SIG-M5 treated with dmso at 0.1 percent for 504 hours (cell line): ENCODE data around the gene KIF13A.
"Not testable (repeated sequence)": the region's sequence is repeated elsewhere in the genome, so short reads cannot be mapped to it uniquely, and the experiment has no call there.

ENCODE experiments used
- DNase-seq: peaks from one replicate; lab custom pipeline; 2025; ENCODE audit not compliant: unreplicated experiment; lab: John Stamatoyannopoulos, UW

KIF13A gene

GRCh38 chr6:17851720-17852161 lies 135.7 kb downstream of the KIF13A start:
- no peak for DNase-seq

- DNase-seq, result no peak
Observed at GRCh38 chr6:17851001-17851719, 136.3 kb downstream of the KIF13A start.

- no peak for DNase-seq
Observed at GRCh38 chr6:17850281-17850680, 137.2 kb downstream of the KIF13A start.

- no peak for DNase-seq
Observed at GRCh38 chr6:17847203-17847760, 140.2 kb downstream of the KIF13A start.

DNA sequence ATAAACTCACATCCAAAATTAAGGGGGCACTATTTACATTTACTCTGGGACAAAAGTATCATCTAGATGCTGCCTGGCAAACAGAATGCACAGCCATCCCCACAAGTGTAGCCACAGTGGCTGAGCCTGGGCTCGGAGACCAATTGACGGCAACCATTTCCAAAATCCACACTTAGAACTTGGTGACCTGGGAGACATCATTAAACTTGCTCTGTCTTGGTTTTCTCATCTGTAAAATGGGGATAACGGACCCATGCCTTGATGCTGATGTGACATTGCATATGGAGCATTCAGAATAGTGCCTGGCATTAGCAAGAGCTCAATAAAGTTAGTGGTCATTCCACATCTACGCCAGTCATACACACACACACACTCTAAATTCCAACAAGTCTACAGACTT lies 140.7 kb downstream of the KIF13A start:
- DNase-seq, result no peak

- no peak for DNase-seq
Observed at GRCh38 chr6:17845598-17845997, 141.8 kb downstream of the KIF13A start.

DNA sequence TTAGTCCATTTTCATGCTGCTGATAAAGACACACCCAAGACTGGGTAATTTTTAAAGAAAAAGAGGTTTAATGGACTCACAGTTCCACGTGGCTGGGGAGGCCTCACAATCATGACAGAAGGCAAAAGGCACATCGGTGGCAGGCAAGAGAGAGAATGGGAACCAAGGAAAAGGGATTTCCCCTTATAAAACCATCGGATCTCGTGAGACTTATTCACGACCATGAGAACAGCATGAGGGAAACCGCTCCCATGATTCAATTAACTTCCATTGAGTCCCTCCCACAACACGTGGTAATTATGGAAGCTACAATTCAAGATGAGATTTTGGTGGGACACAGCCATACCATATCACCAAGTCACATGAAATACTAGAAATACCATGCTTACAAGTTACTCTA lies 142.5 kb downstream of the KIF13A start:
- not testable (repeated sequence) for DNase-seq

DNA sequence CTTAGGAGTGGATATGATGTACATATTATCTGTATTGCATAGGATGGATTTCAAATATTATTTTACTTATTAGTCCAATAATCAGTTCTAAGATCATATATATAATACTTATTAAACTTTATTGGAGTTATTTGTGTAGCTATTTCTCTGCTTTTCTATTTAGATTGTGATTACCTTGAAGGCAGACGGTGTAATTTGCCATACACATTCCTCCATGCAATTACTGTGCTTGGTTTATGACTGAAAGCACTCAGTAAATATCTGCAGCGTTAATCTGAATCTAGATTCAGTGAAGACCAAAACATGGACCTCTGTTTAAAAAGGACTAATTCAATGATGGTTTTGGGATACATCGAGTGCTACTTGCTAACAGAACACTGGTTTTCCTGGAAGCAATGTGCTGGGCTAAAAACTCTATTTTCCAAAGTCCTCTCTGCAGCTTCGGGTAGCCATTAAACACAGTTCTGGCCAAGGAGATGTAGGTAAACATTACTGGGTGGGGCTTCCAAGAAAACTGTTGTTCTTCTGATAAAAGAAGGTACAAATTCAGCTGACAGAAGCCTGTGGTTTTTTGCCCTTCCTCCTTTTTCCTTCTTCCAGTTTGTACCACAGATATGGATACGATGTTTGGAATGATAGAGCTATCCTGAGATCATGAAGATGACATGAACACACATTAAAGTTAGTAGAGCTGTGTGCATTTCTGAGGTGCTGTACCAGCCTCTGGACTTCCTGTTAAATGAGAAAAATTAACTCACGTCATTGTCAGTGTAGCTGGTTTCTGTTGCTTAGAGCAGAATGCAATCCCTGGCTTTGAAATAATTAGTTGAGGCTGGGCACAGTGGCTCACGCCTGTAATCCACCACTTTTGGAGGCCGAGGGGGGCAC lies 144.3 kb downstream of the KIF13A start:
- DNase-seq, result no peak

DNA sequence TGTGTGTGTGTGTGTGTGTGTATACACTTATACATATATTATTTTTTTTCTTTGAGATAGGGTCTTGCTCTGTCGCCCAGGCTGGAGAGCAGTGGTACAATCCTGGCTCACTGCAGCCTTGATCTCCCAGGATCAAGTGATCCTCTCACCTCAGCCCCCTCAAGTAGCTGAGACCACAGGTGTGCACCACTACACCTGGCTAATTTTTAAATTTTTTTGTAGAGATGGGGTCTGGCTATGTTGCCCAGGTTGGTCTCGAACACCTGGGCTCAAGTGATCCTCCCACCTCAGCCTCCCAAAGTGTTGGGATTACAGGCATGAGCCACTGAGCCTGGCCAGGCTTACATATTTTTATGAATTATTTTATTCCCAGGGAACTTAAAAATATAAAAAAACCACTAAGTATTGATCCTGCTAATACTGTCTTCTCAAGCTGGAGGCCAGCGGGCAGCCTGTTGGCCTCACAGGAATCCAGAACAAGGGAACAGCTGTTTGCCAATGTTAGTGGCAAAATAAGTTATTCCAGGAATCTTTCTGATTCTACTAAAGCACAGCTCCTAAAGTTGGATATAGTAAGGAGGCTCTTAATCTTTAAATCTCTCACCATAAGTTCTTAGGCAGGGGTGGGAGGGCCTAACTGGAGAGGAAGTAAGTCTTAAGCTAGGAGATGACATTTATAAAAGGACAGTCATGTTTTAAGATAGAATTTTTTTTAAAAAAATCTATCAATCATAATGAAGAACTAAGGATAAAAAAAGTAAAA lies 145.2 kb downstream of the KIF13A start:
- DNase-seq, result no peak

- DNase-seq, result no peak
Observed at GRCh38 chr6:17839513-17840223, 147.8 kb downstream of the KIF13A start.

DNA sequence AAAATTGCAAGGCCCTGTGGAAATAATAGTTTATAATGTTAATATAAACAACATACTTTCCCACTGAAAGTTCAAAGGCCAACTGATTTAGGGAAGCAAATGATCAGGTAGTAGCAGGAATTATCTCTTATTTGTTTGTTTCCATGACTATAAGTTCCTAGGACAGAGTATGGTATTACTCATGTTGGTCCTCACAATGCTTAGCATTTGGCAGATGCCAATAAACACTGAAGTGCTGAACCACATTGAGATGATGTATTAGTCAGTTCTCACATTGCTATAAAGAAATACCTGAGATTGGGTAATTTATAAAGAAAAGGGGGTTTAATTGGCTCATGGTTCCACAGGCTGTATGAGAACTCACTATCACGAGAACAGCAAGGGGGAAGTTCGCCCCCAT lies 151.1 kb downstream of the KIF13A start:
- no peak for DNase-seq

- DNase-seq, result no peak
Observed at GRCh38 chr6:17835784-17836183, 151.7 kb downstream of the KIF13A start.

GRCh38 chr6:17831135-17831534 lies 156.3 kb downstream of the KIF13A start:
- DNase-seq, result no peak

DNA sequence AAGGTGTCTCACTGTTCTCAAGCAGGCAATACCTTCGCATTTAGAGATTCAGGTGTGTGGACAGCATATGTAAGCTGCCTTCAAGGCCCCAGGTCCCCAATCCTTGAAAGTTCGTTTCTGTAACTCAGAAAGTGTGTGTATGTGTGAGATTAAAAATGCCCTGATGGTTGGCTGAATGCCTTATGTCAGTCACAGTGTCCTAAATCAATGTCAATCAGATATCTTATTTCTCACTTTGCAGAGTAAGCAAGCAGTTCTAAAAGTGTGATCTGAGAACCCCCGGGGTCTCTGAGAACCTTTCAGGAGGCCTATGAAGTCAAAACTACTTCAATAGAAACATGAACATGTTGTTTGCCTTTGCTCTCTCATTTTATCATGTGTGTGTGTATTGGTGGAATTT lies 157.5 kb downstream of the KIF13A start:
- no peak for DNase-seq

DNA sequence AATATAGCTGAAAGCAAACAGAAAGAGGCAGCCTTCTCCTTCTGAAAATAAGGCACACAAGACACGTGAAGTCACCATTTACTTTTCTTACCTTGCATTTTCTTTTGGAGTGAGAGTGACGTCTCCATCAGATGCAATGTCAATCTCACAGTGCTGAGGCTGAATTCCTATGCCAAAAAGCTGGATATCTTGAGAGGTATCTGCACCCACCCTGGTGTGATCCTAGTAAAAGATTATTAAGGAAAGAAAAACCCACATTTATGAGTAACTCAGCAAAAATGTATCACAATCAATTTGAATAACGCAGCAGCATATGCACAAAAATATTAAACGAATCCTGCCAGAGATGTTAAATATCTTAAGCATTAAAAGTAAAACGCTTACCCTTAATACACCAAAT lies 159.3 kb downstream of the KIF13A start:
- DNase-seq, result no peak

DNA sequence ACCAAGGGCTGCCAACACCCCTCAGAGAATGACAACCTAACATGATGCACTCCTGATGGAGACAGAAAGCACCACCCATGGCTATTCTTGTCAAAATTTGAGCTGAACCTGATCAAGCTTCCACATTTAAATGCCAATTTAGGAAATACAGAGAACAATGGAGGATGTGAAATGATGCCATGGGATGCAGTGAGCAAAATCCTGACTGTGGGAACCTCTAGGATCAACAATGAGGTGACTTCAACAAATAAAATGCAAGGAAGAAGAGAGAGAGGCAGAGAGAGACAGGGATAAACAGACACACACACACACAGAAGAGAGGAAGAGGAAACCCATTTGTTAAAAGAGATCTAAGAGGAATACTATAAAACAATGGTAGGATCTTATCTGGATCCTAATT lies 161.1 kb downstream of the KIF13A start:
- DNase-seq, result no peak

DNA sequence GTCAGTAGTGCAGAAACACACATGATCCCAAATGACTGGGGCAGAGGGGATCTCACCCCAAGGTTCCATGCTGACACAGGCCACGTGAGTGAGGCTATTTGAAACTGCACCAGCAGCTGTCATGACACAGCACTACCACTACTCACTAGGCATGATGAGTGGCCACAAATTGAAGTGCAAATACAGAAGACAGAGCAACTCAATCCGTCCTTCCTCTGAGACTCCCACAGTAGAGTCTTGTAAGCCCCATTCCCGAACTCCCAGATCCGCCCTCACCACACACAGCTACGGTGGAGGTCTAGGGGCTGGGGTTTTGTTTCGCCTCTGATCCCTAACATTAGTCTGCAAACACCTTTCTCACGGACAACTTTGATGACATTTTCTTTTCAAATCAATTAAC lies 167.4 kb downstream of the KIF13A start:
- DNase-seq, result peak; percentile 6

DNA sequence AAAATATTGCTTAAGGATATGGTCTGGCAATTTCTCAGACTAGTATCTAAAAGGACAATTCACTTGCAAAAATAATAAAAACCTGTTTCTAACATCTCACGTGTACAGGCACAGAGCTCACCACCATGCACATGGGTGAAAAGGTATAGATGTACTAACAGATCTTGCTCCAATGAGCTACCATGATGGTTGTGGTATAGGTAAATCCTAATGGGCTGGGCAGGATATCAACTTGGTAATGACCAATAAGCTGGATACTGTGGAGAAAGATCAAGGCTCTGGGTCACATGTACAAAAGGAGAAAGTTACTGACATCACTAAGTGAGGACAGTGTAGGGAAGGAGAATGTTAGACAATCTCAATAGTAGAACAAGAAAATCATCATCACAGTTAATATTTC lies 169.7 kb downstream of the KIF13A start:
- no peak for DNase-seq

GRCh38 chr6:17816921-17817611 lies 170.4 kb downstream of the KIF13A start:
- no peak for DNase-seq

GRCh38 chr6:17813542-17813941 lies 173.9 kb downstream of the KIF13A start:
- DNase-seq, result no peak
